ENCODE measurements around the gene IL27RA.

Gene IL27RA

DNA sequence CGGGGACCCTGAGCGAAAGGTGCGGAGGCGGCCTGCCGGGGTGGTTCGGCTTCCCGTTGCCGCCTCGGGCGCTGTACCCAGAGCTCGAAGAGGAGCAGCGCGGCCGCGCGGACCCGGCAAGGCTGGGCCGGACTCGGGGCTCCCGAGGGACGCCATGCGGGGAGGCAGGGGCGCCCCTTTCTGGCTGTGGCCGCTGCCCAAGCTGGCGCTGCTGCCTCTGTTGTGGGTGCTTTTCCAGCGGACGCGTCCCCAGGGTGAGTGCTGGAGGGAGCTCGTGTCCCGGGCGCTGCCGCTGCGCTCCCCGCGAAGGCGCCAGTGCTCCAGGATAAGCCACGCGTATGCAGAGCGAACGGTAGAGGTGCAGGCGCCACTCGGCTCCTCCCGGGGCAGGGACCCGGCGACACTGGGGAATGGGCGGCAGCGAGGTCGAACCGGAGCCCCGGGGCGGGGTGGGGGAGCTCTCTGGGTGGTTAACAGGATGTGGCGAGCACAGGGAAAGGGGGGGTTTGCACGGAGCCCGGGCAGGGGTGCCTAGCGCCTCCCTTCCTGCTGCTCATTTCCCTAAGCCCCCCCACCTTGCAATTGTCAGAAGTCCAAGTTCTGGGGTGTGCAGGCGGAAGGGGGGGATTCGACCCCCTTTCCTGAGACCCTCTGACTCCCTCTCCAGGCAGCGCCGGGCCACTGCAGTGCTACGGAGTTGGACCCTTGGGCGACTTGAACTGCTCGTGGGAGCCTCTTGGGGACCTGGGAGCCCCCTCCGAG, at the start of gene IL27RA:
IL27RA (plus strand) TSS at position 44 of the 762 bp plus-strand sequence; CDS start at position 155, 111 bp downstream.
- TF ChIP-seq CTCF (conservative IDR thresholded peaks at IDR 0.05; ENCODE audit: low read depth) = peak; percentile 82
- H3K27ac ChIP-seq = peak within 1 kb of the TSS; percentile 60
- CTCF ChIA-PET = interaction anchor here (0.5 to 1.2 kb wide), 8 partner anchors 8 to 242 kb away, joined by 3 to 8 read pairs (median 4); partner anchors contain the start of gene MISP3
- POLR2A ChIA-PET (ENCODE audit: low non-redundant PET) = no interaction called here
- peak; percentile 54 for DNase-seq (ENCODE audit: low spot score)

DNA sequence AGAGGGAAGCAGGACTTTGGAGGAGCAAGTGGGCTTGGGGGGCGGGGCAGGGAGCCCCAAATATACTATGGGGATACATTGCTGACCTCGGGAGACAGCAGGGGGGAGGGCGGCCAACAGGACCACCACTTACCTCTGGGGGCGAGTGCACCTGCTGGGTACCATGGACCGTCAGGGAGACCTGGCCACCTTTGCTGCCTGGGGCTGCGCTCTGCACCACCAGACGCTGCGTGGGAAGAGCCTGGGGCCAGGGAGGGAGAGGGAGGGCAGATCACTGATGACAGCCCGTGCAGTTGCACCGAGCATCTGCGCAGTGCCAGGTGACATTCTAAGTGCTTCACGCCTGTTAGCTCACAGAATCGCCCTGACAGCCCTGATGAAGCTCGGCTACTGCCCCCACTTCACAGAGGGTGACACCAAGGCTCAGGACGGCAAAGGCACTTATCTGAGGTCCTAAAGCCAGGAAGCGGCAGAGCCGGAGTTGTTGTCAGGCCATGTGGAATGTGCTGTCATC, 49.5 kb upstream of the IL27RA start:
- peak overlapping the region; percentile 3; the same call in 1 of the 2 replicates for H3K27ac ChIP-seq
- CTCF ChIA-PET = interaction anchor here (0.6 to 1.0 kb wide), 2 partner anchors 91 to 101 kb away, joined by 4 to 5 read pairs; no protein-coding TSS in a partner anchor
- POLR2A ChIA-PET (ENCODE audit: low non-redundant PET) = no interaction called here
- DNase-seq (ENCODE audit: low spot score) = no peak
- TF ChIP-seq CTCF (conservative IDR thresholded peaks at IDR 0.05; ENCODE audit: low read depth) = no peak

- CTCF ChIA-PET = interaction anchor here (0.6 kb wide), 1 partner anchor 102 kb away, joined by 4 read pairs; no protein-coding TSS in a partner anchor
- peak overlapping the region; percentile 19; the same call in 1 of the 2 replicates for H3K27ac ChIP-seq
- no peak for TF ChIP-seq CTCF (conservative IDR thresholded peaks at IDR 0.05; ENCODE audit: low read depth)
These were observed 48.8 kb upstream of the IL27RA start for GRCh38 chr19:13982773-13983172.

DNA sequence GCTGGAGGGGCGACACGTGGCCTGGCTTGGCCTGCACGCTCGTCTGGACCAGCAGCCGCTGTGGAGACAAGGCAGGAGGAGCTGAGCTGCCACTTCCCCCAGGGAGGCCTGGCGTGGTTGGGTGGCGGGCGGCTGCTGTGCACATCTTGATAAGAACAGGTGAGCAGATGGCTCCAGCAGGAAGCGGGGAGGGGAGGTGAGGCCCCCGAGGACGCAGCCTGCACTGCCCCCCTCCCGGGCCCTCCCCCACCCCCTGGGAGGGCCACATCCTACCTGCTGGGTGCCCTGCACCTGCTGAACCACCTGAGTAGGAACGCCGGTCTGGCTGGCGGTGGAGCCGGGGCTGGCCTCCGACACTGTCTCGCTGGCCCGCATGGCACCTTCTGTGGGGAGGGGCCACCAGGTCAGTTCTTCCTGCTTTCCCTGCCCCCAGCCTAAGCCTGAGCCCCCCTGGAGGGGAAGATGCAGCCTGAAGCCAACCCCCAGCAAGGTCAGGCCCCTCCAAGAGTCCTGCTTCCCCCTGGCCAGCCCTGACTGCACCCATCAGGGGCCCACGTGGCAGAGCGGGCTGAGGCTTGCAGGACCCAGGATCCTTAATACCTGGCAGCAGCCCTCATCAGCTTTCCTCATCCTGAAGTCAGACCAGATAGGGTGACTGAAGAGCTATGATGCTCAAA, 48.2 kb upstream of the IL27RA start:
- POLR2A ChIA-PET (ENCODE audit: low non-redundant PET) = no interaction called here
- no peak for TF ChIP-seq CTCF (conservative IDR thresholded peaks at IDR 0.05; ENCODE audit: low read depth)
- H3K27ac ChIP-seq = peak overlapping the region; percentile 19; the same call in 1 of the 2 replicates
- DNase-seq (ENCODE audit: low spot score) = no peak
- CTCF ChIA-PET = no interaction called here

More at GRCh38 chr19:13982773-13983172, 48.8 kb upstream of the IL27RA start:
- DNase-seq (ENCODE audit: low spot score) = no peak
- POLR2A ChIA-PET (ENCODE audit: low non-redundant PET) = no interaction called here

DNA sequence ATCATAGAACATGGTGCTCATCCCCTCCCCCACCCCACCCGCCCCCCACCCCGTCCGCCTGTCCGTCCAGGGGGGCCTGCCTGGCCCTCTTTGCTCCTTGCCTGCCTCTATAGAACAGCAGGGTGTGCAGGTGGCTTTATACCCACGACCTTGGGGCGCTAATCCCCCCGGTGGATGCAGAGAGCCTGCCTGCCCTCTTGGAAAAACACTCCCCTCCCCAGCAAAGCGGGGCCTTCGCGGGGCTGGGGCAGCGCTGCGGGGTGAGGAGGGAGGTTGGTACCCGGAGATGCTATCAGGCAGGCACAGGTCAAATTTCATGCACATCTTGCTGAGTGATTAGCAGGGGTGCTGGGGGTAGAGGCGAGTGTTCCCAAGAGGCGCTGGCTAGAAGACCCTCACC, 47.4 kb upstream of the IL27RA start:
- TF ChIP-seq CTCF (conservative IDR thresholded peaks at IDR 0.05; ENCODE audit: low read depth) = no peak
- CTCF ChIA-PET = no interaction called here
- POLR2A ChIA-PET (ENCODE audit: low non-redundant PET) = no interaction called here
- no peak overlapping the region for H3K27ac ChIP-seq
- no peak for DNase-seq (ENCODE audit: low spot score)

All from RWPE1 (cell line).